Measurements from ENCODE around the gene C1QTNF12.

C1QTNF12 gene

GRCh38 chr1:1234180-1234808 lies 12.2 kb downstream of the C1QTNF12 start:
- H3K4me3 ChIP-seq (ENCODE audit: low read depth, low read length), result no peak overlapping the region
- DNase-seq (ENCODE audit: low read depth), result no peak
- no peak for TF ChIP-seq CTCF (IDR thresholded peaks at IDR 0.05; ENCODE audit: low read depth, low read length, missing control alignments)
- in situ Hi-C loops (cut with HindIII; ENCODE audit: low sequenced_read_pairs), result no loop called here

GRCh38 chr1:1233567-1233892 lies 13.0 kb downstream of the C1QTNF12 start:
- no peak for DNase-seq (ENCODE audit: low read depth)
- no peak for TF ChIP-seq CTCF (IDR thresholded peaks at IDR 0.05; ENCODE audit: low read depth, low read length, missing control alignments)
- no peak overlapping the region for H3K4me3 ChIP-seq (ENCODE audit: low read depth, low read length)
- in situ Hi-C loops (cut with HindIII; ENCODE audit: low sequenced_read_pairs), result no loop called here

GRCh38 chr1:1232796-1233566 lies 13.5 kb downstream of the C1QTNF12 start:
- in situ Hi-C loops (cut with HindIII; ENCODE audit: low sequenced_read_pairs), result no loop called here
- no peak for DNase-seq (ENCODE audit: low read depth)
- no peak overlapping the region for H3K4me3 ChIP-seq (ENCODE audit: low read depth, low read length)
- no peak for TF ChIP-seq CTCF (IDR thresholded peaks at IDR 0.05; ENCODE audit: low read depth, low read length, missing control alignments)

DNA sequence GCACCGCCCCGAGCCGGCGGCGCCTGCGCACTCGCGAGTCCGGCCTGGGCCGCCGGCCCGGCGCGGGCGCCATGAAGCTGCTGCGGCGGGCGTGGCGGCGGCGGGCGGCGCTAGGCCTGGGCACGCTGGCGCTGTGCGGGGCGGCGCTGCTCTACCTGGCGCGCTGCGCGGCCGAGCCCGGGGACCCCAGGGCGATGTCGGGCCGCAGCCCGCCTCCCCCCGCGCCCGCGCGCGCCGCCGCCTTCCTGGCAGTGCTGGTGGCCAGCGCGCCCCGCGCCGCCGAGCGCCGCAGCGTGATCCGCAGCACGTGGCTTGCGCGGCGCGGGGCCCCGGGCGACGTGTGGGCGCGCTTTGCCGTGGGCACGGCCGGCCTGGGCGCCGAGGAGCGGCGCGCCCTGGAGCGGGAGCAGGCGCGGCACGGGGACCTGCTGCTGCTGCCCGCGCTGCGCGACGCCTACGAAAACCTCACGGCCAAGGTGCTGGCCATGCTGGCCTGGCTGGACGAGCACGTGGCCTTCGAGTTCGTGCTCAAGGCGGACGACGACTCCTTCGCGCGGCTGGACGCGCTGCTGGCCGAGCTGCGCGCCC lies 14.2 kb downstream of the C1QTNF12 start, which contains the start of gene B3GALT6:
B3GALT6 (plus strand) TSS at position 30 of the 588 bp plus-strand sequence; CDS start at position 72, 42 bp downstream.
- TF ChIP-seq CTCF (IDR thresholded peaks at IDR 0.05; ENCODE audit: low read depth, low read length, missing control alignments), result no peak
- in situ Hi-C loops (cut with HindIII; ENCODE audit: low sequenced_read_pairs), result no loop called here
- peak within 1 kb of the TSS; percentile 86 for H3K4me3 ChIP-seq (ENCODE audit: low read depth, low read length)
- no peak for DNase-seq (ENCODE audit: low read depth)

DNA sequence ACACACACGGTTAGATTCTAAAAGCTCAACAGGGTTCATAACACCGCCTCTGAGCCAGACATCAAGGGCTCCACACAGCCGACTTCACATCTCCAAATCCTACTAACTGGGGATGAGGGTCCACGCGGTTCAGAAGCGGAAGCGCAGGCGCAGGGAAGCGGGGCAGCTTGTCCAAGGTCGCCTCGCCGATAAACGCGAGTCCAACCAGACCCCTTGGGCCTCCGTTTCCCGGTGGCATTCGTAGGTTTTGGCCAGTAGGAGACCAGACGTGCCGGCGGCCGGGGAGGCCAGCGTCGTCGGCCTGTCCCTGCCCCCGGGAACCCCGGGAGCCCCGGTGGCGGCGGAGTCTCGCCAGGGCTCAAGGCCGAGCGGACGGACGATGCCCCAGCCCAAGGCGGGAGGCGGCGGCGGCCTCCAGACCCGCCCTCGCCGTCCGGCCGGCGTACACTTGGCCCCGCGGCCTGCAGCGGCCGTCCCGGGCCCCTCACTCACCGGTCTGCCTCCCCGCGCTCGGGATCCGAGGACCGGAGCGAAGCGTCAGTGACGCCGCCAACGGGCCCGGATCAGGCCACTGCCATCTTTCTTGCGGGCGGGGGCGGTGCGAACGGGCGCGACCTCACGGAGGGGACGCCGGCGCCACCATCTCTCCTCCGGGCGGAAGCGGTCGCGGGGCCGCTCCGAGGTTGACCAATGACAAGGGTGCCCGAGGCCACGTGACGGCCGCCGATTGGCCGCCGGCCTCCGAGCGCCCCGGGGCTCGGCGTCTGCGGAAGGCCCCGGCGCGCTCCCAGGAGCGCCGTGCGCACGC lies 14.9 kb downstream of the C1QTNF12 start, which contains the start of gene SDF4:
SDF4 (minus strand) TSS at position 602 of the 808 bp plus-strand sequence. CDS start 3,229 bp downstream, outside the sequence.
- DNase-seq (ENCODE audit: low read depth), result peak; percentile 90
- H3K4me3 ChIP-seq (ENCODE audit: low read depth, low read length), result peak within 1 kb of the TSS; percentile 86
- TF ChIP-seq CTCF (IDR thresholded peaks at IDR 0.05; ENCODE audit: low read depth, low read length, missing control alignments), result no peak
- in situ Hi-C loops (cut with HindIII; ENCODE audit: low sequenced_read_pairs), result no loop called here

All from astrocyte of the cerebellum (primary cell).